GM10266 (cell line): ENCODE data around the gene TPK1.

Source experiments
- DNase-seq: peaks from one replicate; pipeline ENCODE4 v3.0.0; 2012; ENCODE audit errors: extremely low spot score
- TF ChIP-seq, protein P1 (sequence below): IDR thresholded peaks from 2 replicates; pipeline ENCODE4 v1.5.1; 2012; ENCODE audit warnings: mild to moderate bottlenecking, low read depth; ENCODE audit not compliant: control insufficient read depth, insufficient read depth; ENCODE audit errors: missing control alignments

TPK1 gene

DNA sequence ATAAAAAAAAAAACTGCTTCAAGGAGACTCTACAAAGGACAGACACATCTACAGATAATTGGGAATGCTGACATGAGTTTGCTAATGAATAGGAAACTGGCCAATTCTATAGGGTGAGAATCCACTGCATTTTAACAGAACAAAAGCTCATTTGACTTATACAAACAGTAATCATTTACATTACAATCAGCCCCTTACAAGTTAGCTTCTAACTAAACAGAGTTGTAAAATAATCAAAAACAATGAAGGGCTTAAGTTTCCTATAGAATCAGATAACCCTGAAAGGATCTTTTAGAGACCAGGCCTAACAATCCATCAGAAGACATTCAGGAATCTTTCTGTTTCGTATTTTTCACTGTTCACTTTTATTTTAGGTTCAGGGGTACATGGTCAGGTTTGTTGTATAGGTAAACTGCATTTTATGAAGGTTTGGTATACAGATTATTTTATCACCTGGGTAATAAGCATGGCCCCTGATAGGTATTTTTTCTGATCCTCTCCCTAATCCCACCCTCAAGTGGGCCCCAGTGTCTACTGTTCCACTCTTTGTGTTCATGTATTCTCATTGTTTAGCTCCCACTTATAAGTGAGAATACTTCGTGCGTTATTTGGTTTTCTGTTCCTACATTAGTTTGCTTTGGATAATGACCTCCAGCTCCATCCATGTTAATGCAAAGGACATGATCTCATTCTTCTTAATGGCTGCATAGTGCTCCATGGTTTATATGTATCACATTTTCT, 301.0 kb downstream of the TPK1 start:
- TF ChIP-seq, protein P1, sequence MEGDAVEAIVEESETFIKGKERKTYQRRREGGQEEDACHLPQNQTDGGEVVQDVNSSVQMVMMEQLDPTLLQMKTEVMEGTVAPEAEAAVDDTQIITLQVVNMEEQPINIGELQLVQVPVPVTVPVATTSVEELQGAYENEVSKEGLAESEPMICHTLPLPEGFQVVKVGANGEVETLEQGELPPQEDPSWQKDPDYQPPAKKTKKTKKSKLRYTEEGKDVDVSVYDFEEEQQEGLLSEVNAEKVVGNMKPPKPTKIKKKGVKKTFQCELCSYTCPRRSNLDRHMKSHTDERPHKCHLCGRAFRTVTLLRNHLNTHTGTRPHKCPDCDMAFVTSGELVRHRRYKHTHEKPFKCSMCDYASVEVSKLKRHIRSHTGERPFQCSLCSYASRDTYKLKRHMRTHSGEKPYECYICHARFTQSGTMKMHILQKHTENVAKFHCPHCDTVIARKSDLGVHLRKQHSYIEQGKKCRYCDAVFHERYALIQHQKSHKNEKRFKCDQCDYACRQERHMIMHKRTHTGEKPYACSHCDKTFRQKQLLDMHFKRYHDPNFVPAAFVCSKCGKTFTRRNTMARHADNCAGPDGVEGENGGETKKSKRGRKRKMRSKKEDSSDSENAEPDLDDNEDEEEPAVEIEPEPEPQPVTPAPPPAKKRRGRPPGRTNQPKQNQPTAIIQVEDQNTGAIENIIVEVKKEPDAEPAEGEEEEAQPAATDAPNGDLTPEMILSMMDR = no peak
- no peak for DNase-seq

DNA sequence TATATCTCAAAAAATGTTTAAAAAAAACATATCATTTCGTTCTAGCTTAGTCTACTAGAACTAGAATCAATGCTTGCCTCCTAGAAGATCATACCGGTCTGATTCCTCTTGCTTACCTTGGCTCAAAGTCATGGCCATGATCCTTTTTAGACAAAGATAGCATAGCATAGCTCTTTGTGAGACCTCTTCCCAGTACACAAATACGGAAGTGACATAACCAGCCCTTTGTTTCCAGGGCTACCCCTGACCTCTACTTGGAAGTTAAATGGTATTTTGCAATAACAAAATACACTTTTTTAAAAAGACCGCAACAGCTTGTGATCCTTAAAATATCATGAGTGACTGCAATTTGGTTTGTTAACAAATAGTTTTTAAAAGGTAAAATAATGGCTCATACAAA, 301.7 kb downstream of the TPK1 start:
- TF ChIP-seq, protein P1 = no peak
- no peak for DNase-seq

- TF ChIP-seq, protein P1 = no peak
- no peak for DNase-seq
Measured at GRCh38 chr7:144531181-144531580, 304.7 kb downstream of the TPK1 start.

DNA sequence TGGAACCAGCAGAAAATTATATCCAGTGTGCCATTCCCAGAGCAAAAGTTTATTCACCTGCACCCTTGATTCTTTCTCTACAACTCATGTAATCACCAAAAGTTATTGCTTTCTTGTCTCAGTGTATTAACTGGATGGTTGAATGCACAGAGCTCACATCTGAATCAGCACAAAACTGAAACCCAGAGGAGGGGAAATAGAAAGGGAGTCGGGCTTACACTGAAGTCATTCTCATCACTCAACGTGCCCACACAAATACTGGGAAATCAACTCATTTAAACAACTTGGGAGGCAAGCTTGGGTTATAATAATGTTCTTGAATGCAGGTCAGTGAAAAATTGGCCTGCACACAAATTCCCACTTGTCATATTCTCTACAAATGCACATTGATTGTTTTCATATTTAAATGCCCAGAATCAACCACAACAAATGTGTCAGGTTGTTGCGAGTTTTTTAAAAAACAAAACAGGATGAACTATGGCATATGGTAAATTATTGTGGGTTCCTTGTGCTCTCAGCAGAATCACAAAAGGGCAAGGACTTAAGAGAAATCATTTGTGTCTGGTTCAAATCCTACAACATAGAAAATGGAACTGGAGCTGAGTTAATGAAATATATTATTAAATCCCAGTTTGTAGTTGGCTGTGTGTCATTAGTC, 306.5 kb downstream of the TPK1 start:
- TF ChIP-seq, protein P1 = no peak
- DNase-seq = peak; percentile 44

GRCh38 chr7:144528536-144529045, 307.3 kb downstream of the TPK1 start:
- TF ChIP-seq, protein P1 = no peak
- DNase-seq = no peak

GRCh38 chr7:144527051-144527471, 308.8 kb downstream of the TPK1 start:
- DNase-seq = no peak
- TF ChIP-seq, protein P1 = no peak

DNA sequence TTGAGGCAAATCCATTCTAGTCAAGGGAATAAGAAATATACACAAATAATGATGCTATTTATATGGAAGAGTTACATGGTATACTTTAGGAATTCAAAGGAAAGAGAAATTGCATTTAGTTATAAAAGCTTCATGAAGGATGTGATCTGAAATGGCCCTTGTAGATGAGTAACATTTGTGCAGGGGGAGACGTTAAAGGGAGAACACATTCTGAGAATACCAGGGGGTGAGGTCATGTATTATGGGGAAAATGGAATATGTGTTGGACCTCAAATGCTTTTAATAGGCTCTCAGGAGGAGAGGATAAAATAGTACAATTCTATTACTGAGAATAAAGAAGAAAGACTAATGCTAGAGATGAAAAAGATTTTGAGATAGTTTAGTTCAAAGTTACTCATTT, 309.9 kb downstream of the TPK1 start:
- DNase-seq = no peak
- TF ChIP-seq, protein P1 = no peak
